Endothelial cell of umbilical vein (primary cell): Measurements from ENCODE around the gene CENPA. TPM values are rescaled to one million over a fixed set of nuclear protein-coding genes. Genes with fewer than 3 reads are reported as not detected.

Experiments
- BruUV-seq: library from RNA; stranded (reverse); fragments of 400-500 nt; replicated peaks from 2 replicates; lab custom pipeline; 2021; lab: Mats Ljungman, UMichigan
- CTCF ChIA-PET: fragments of 300-600, 350-600 bp; sonication (Branson Sonifier 250); formaldehyde crosslinking; loops from one replicate; lab custom pipeline; 2021; ENCODE audit warnings: antibody characterized with exemption, inconsistent platforms; lab: Charles Lee
- POLR2A ChIA-PET: fragments of 300-600, 350-600 bp; sonication (Branson Sonifier 250); formaldehyde crosslinking; loops from one replicate; lab custom pipeline; 2021; ENCODE audit warnings: antibody characterized with exemption, inconsistent platforms; lab: Charles Lee
- DNase-seq: peaks from one replicate; pipeline ENCODE4 v3.0.0-alpha.2; 2011; ENCODE audit warnings: low read depth, low spot score
- FAIRE-seq: peaks from 2 replicates; lab custom pipeline; 2011; peaks lifted over from hg19 to GRCh38; lab: Jason Lieb, UNC
- H2AFZ ChIP-seq: 2 replicates; pipeline ENCODE4 v1.6.0; 2012; ENCODE audit warnings: low read depth, low read length, control low read depth, inconsistent platforms
- H3K27ac ChIP-seq: 2 replicates; pipeline ENCODE4 v1.5.1; 2011; ENCODE audit warnings: low read depth, mild to moderate bottlenecking, control low read depth, low read length, moderate library complexity; ENCODE audit not compliant: insufficient read depth
- H3K27me3 ChIP-seq, 2 experiments: 2 replicates each; pipeline versions ENCODE4 v1.6.0 to v1.6.1; 2011; ENCODE audit warnings: low read length in 2 of 2, mixed read lengths in 1 of 2; ENCODE audit not compliant: control insufficient read depth in 2 of 2, insufficient read depth in 2 of 2
- H3K36me3 ChIP-seq, 2 experiments: 2 replicates in 1 of 2; 3 replicates in 1 of 2; pipeline ENCODE4 v1.5.1; 2011; ENCODE audit warnings: low read length in 2 of 2, mild to moderate bottlenecking in 1 of 2, moderate library complexity in 1 of 2; ENCODE audit not compliant: control insufficient read depth in 2 of 2, insufficient read depth in 2 of 2; ENCODE audit errors: extremely low read depth in 1 of 2
- H3K4me1 ChIP-seq: 3 replicates; pipeline ENCODE4 v1.5.1; 2011; ENCODE audit warnings: mild to moderate bottlenecking, low read length; ENCODE audit not compliant: control insufficient read depth, insufficient read depth; ENCODE audit errors: extremely low read depth
- H3K4me2 ChIP-seq: 2 replicates; pipeline ENCODE4 v1.6.1; 2011; ENCODE audit warnings: low read length, control low read depth, mixed read lengths; ENCODE audit not compliant: insufficient read depth
- H3K4me3 ChIP-seq, 3 experiments: fragments of 200-600 bp in 1 of 3; sonication (generic), shearing (Covaris generic) in 1 of 3; replicated peaks in 1 of 3; 2 replicates each; pipeline ENCODE4 v1.5.1; 2011 to 2016; ENCODE audit warnings: control low read depth in 3 of 3, low read length in 3 of 3, mild to moderate bottlenecking in 2 of 3, inconsistent platforms in 1 of 3, low read depth in 1 of 3, moderate library complexity in 1 of 3; ENCODE audit not compliant: insufficient read depth in 1 of 3
- H3K79me2 ChIP-seq: 2 replicates; pipeline ENCODE4 v1.6.0; 2012; ENCODE audit warnings: low read length, inconsistent platforms; ENCODE audit not compliant: control insufficient read depth, insufficient read depth
- H3K9ac ChIP-seq: replicated peaks from 2 replicates; pipeline ENCODE3; 2011; ENCODE audit warnings: low read length, control low read depth; ENCODE audit not compliant: insufficient read depth; ENCODE audit errors: extremely low read depth
- H3K9me1 ChIP-seq: replicated peaks from 3 replicates; pipeline ENCODE4 v1.6.0; 2011; ENCODE audit warnings: mild to moderate bottlenecking, low read length; ENCODE audit not compliant: control insufficient read depth, insufficient read depth; ENCODE audit errors: extremely low read depth
- H3K9me3 ChIP-seq: replicated peaks from 2 replicates; pipeline ENCODE4 v1.5.1; 2012; ENCODE audit warnings: low read length, inconsistent platforms; ENCODE audit not compliant: control insufficient read depth, insufficient read depth
- H4K20me1 ChIP-seq: replicated peaks from 2 replicates; pipeline ENCODE3; 2011; ENCODE audit warnings: mild to moderate bottlenecking, low read length; ENCODE audit not compliant: control insufficient read depth, insufficient read depth; ENCODE audit errors: extremely low read depth
- EZH2 ChIP-seq: IDR thresholded peaks from 2 replicates; pipeline ENCODE4 v1.6.1; 2012; ENCODE audit warnings: borderline replicate concordance, low read depth, mild to moderate bottlenecking, moderate library complexity, low read length, inconsistent platforms; ENCODE audit not compliant: severe bottlenecking
- FOS ChIP-seq: IDR thresholded peaks from 2 replicates; pipeline ENCODE4 v1.6.1; 2011; ENCODE audit warnings: mild to moderate bottlenecking, low read length, moderate library complexity, borderline replicate concordance; ENCODE audit not compliant: insufficient read depth
- GATA2 ChIP-seq: IDR thresholded peaks from 2 replicates; pipeline ENCODE4 v1.7.0; 2011; ENCODE audit warnings: low read depth, mild to moderate bottlenecking, moderate library complexity, mixed read lengths, low read length; ENCODE audit not compliant: insufficient read length, insufficient read depth
- JUN ChIP-seq: IDR thresholded peaks from 2 replicates; pipeline ENCODE4 v1.6.1; 2011; ENCODE audit warnings: borderline replicate concordance, low read depth; ENCODE audit not compliant: insufficient read length, insufficient read depth
- MAX ChIP-seq: IDR thresholded peaks from 2 replicates; pipeline ENCODE4 v1.6.1; 2011; ENCODE audit not compliant: insufficient read depth, insufficient read length
- MYC ChIP-seq: IDR thresholded peaks from one replicate; pipeline ENCODE4 v1.6.1; 2011; ENCODE audit warnings: mild to moderate bottlenecking, low read depth, low read length
- POLR2AphosphoS5 ChIP-seq: IDR thresholded peaks from 2 replicates; pipeline ENCODE4 v1.6.1; 2012; ENCODE audit warnings: low read depth, mild to moderate bottlenecking, control low read depth, low read length, moderate library complexity; ENCODE audit not compliant: insufficient read depth
- dilution Hi-C: fragments of 300-500 bp; cut with MboI; formaldehyde crosslinking; loops from one replicate; pipeline ENCODE4 v1.15.0; 2019; ENCODE audit warnings: low sequenced_read_pairs; ENCODE audit not compliant: extremely low pct_ligation_motif_present
- intact Hi-C: fragments of 100-400 bp; cut with micrococcal nuclease; formaldehyde crosslinking; loops from one replicate; pipeline ENCODE4 v1.10.0; 2022
- polyA plus RNA-seq, 4 experiments: library from polyadenylated mRNA; depleted of rRNA in 3 of 4; stranded (reverse) in 3 of 4; unstranded in 1 of 4; fragments of >200 nt; gene quantifications; 2 replicates each; pipeline versions ENCODE4 v1.2.1 to v1.2.3, GENCODE V29; 2011 to 2012; ENCODE audit warnings: missing spikeins in 1 of 4
- total RNA-seq: library from RNA; stranded (reverse); gene quantifications from 2 replicates; pipeline ENCODE4 v1.2.3, GENCODE V29; 2021
- TF ChIP-seq, protein P1 (sequence below), 2 donors: IDR thresholded peaks; 1 replicate in 1 of 2; 2 replicates in 1 of 2; pipeline ENCODE4 v1.5.1; 2011; ENCODE audit warnings: low read length in 2 of 2, mild to moderate bottlenecking in 2 of 2, moderate library complexity in 2 of 2, control low read depth in 1 of 2, inconsistent platforms in 1 of 2, low read depth in 1 of 2; ENCODE audit not compliant: insufficient read depth in 1 of 2; ENCODE audit errors: extremely low read depth in 1 of 2

CENPA gene
- total and polyA plus RNA-seq, 2 donors (not counting 3 experiments of a cell fraction or from before 2014, with no cell fraction given) = 22.0 to 33.1 TPM

GRCh38 chr2:26811791-26812694 is 26.2 kb downstream of the CENPA start:
- no peak overlapping the region for H3K4me3 ChIP-seq
- H3K9me1 ChIP-seq = no peaks in the 10 kb centered on the region
- POLR2A ChIA-PET = no interaction called here
- no peak overlapping the region for H3K9ac ChIP-seq
- H4K20me1 ChIP-seq = no peaks in the 10 kb centered on the region
- H3K36me3 ChIP-seq = no peaks in the 10 kb centered on the region
- BruUV-seq = no TSS peak
- no peak overlapping the region for H3K4me2 ChIP-seq
- intact Hi-C loops (no loop called here), dilution Hi-C loops (no loop called here)
- no peaks in the 10 kb centered on the region for H3K4me1 ChIP-seq
- no peak overlapping the region for H2AFZ ChIP-seq
- FAIRE-seq (no peak), DNase-seq (no peak)
- H3K79me2 ChIP-seq = no peaks in the 10 kb centered on the region
- TF ChIP-seq MAX = no peak
- TF ChIP-seq POLR2AphosphoS5 = no peak
- TF ChIP-seq EZH2 = no peak
- peaks cover 4% of the 10 kb centered on the region in 2 experiments for H3K27me3 ChIP-seq
- H3K9me3 ChIP-seq = no peaks in the 10 kb centered on the region
- CTCF ChIA-PET = interaction anchor here (0.6 kb wide), 1 partner anchor 577 kb away, joined by 3 read pairs; no protein-coding TSS in a partner anchor
- no peak overlapping the region for H3K27ac ChIP-seq

GRCh38 chr2:26812731-26813130 is 26.9 kb downstream of the CENPA start:
- Histone ChIP-seq H3K79me2 (no peaks in the 10 kb centered on the region), H3K27me3 (peaks cover 4% of the 10 kb centered on the region in 2 experiments), H3K9ac (no peak overlapping the region), H3K9me1 (no peaks in the 10 kb centered on the region), H3K9me3 (no peaks in the 10 kb centered on the region), H3K4me2 (no peak overlapping the region), H3K27ac (no peak overlapping the region), H3K36me3 (no peaks in the 10 kb centered on the region), H2AFZ (no peak overlapping the region), H4K20me1 (no peaks in the 10 kb centered on the region), H3K4me3 (no peak overlapping the region), H3K4me1 (no peaks in the 10 kb centered on the region)
- ChIA-PET CTCF (no interaction called here), POLR2A (no interaction called here)
- dilution Hi-C loops = no loop called here
- DNase-seq = no peak
- no TSS peak for BruUV-seq
- no peak for FAIRE-seq
- intact Hi-C loops = no loop called here
- no peak for TF ChIP-seq JUN
- no peak for TF ChIP-seq EZH2
- no peak for TF ChIP-seq POLR2AphosphoS5
- TF ChIP-seq FOS = no peak
- TF ChIP-seq, protein P1, sequence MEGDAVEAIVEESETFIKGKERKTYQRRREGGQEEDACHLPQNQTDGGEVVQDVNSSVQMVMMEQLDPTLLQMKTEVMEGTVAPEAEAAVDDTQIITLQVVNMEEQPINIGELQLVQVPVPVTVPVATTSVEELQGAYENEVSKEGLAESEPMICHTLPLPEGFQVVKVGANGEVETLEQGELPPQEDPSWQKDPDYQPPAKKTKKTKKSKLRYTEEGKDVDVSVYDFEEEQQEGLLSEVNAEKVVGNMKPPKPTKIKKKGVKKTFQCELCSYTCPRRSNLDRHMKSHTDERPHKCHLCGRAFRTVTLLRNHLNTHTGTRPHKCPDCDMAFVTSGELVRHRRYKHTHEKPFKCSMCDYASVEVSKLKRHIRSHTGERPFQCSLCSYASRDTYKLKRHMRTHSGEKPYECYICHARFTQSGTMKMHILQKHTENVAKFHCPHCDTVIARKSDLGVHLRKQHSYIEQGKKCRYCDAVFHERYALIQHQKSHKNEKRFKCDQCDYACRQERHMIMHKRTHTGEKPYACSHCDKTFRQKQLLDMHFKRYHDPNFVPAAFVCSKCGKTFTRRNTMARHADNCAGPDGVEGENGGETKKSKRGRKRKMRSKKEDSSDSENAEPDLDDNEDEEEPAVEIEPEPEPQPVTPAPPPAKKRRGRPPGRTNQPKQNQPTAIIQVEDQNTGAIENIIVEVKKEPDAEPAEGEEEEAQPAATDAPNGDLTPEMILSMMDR (IDR thresholded peaks at IDR 0.05; ENCODE audit: extremely low read depth in 1 of 2, insufficient read depth in 1 of 2, low read depth in 1 of 2, low read length in 2 of 2) = no peak
- TF ChIP-seq GATA2 = no peak
- no peak for TF ChIP-seq MAX
- no peak for TF ChIP-seq MYC
